ENCODE results near the gene FAM171A2.
A peak's percentile ranks its signal among the peaks of the same experiment; 100 is the strongest.
"Not testable (repeated sequence)": the region's sequence is repeated elsewhere in the genome, so short reads cannot be mapped to it uniquely, and the experiment has no call there.

Gene FAM171A2

DNA sequence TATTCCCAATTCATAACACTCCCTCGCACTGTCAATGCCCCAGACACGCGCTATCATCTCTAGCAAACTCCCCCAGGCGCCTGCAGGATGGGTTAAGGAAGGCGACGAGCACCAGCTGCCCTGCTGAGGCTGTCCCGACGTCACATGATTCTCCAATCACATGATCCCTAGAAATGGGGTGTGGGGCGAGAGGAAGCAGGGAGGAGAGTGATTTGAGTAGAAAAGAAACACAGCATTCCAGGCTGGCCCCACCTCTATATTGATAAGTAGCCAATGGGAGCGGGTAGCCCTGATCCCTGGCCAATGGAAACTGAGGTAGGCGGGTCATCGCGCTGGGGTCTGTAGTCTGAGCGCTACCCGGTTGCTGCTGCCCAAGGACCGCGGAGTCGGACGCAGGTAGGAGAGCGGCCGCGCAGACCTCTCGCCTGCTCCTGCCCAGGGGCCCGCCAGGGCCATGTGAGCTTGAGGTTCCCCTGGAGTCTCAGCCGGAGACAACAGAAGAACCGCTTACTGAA, 18.7 kb downstream of the FAM171A2 start, which contains the start of gene GRN:
GRN (plus strand) TSS at position 364 of the 515 bp plus-strand sequence. CDS start 3,863 bp downstream, outside the sequence.
- DNase-seq, result peak; percentile 92

DNA sequence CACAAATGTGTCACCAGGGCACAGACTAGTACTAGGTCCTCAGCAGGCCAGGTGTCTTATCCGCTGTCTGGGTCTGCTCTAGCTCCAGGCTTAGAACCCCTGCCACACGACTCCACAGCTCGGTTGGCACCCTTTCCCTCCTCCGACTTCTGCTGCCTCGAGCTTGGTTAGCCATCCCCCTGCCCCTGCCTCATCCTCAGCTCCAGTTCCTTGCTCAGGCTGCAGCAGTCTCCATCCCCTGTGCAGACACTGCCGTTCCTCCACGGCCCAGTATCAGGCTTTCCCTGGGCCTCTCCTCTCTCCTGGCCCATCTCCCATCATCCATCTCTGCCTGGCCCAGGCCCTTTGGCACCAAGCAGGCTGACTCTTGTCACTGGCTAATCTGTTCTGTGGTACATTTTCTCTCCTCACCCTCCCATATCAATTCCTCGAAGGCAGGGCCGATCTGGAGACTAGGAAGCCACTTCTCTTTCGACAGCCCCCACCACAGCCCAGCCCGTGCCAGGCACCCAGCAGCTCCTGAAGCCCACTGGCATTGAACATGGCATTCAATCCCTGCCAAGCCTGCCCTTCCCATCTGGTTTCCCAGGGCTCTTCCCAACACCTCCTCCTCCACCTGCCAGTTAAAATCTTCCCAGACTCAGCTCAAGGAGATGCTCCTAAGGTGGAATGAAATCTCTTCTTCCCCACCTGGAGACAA, 20.0 kb downstream of the FAM171A2 start:
- DNase-seq, result no peak

DNA sequence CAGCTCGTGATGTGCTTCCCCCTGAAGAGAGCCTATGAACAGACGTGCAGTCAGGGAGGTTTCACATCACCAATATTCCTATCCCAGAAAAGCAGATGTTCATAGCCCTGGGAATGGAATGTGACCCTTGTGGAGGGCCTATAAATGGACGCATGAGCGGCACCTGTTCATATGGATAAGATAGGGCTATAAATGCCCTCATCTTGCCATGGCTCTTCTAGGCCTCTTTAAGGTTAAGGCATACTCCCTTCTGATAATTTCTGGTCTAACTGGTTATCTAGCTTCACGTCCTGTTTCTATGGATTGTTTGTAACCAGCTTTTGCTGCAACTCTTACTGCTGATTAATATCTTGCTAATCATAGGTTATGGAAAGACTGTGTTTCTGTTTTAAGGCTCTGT, 23.1 kb downstream of the FAM171A2 start:
- not testable (repeated sequence) for DNase-seq

DNA sequence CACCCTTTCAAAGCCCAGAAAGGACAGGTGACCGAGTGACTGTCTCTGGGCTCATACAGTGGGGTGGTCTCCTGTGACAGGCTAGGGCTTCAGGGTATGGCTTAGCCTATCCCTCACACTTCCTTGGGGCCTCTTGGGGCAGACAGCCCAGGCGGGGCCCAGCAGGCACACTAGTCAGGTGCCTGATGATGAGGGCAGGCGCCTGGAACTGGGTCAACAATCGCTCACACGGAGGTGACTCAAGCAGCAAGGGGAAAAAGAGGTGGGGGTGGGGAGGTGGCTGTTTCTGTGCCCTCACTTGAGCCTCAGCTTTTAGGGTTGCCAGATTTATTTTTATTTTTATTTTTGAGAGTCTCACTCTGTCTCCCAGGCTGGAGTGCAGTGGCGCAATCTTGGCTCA, 25.0 kb downstream of the FAM171A2 start:
- peak; percentile 49 for DNase-seq

DNA sequence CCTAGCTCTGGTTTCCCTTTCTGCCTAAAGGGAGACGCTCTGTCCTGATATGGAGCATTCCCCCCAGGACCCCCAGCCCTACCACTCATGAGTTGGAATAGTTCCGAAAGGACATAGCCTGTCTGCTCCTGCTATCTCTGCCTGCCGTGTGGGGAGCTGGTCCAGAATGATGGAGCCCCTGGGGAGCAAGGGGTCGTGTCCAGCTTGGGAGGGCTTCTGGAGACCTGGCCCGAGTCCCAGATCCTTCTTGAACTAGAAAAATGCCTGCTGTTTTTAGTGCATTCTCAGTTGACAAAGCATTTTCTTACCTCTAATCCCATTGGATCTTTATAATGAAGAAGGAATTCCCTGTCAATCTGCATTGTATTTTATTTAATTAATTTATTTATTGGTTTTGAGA, 27.7 kb downstream of the FAM171A2 start:
- DNase-seq, result no peak

DNA sequence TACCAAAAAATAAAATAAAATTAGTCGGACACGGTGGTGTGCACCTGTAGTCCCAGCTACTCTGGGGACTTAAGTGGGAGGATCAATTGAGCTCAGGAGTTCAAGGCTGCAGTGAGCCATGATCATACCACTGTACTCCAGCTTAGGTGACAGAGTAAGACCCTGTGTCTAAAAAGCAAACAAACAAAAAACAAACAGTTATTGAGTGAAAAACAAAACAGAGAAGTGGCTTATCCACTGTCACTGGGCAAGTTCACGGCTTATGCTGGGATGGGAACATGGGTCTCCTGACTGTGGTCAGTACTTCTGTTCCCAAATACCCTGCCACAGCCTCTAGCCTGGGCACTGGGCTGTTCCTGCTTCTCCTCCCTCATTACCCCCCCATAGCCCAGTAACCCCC, 28.1 kb downstream of the FAM171A2 start:
- no peak for DNase-seq

DNA sequence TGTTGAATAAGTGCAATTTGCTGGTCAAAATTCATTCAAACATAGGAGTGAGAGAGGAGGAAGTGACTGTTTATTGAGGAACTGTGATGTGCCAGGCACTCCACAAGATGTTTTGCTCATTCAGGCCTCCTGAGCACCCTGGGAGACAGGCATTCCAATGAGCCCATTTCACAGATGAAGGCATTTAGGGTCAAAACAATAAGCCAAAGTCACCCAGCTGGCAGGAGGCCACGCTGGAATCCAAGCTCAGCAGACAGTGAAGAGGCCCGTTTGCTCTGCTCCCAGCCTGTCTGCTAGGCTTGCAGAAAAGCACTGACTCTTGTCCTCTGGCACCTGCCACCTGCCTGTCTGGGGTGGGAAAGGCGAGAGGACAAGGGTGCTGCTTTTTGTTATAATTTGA, 28.9 kb downstream of the FAM171A2 start:
- DNase-seq, result no peak

DNA sequence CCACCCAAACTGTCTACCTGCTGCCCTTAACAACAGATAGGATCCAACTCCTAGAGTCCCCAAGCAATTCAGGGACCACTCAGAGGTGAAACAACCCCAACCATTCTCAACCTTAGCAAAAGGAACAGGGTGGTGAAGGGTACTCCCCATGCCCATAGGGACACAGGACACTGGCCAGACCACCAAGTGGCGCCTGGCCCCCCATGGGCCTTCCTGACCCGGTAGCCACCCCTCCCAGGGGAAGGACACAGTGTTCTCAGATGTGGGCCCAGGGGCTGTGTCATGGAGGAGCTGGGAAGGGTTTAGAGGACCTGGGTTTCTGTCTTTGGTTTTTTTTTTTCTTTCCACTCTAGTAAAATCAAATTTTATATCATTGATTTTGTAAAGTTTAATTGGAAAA, 29.3 kb downstream of the FAM171A2 start:
- DNase-seq, result no peak

DNA sequence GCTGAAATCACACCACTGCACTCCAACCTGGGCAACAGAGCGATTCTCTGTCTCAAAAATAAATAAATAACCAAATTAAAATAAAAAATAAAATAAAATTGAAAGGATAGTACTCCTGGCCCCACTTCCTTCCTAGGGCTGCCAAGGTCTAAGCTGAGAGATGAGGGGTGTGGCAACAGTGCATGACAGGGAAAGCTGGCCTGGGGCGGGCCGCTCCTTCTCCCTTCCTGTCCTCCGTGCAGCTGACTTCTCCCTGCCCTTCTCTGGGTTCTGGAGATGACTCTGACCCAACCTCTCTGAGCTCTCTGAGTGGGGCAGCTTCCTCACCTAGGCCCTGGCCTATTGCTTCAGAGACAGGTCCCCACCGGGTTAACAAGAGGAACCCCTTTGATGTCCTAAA, 30.3 kb downstream of the FAM171A2 start:
- no peak for DNase-seq

- DNase-seq, result peak; percentile 80
These were observed 32.3 kb downstream of the FAM171A2 start for GRCh38 chr17:44331249-44331760.

GRCh38 chr17:44330263-44330662, 33.4 kb downstream of the FAM171A2 start:
- not testable (repeated sequence) for DNase-seq

GRCh38 chr17:44329516-44329915, 34.1 kb downstream of the FAM171A2 start:
- not testable (repeated sequence) for DNase-seq

DNA sequence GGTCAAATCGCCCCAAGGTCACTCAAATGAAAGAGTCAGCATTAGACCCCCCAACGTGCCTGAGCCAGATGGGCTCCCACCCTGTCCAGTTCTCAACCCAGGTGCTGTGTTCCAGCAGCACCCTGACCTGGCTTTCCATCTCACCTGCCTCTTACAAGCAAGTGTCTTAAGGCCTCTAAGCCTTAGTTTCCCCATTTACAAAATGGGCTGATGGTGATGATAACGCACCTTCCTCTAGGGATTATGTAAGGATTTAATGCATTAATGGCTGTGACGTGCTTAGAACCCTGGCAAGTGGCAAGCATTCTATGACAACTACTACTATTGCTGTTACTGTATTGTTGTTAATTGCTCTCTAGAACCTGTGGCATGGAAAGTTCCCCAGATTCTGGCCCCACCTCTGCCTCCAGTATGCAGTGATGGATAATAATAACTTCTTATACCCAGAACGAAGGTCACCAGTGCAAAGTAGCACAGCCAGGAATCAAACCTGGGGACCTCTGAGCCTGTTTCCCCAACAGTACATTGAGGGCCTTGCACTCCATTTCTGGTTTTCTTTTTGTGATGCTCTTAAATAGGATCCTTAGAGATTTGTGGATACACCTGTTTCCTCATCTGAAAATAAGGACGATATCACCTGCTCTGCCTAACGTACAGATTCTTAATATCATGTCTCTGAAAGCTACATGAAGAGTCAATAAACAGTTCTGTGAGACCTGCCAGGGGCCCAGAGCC, 35.8 kb downstream of the FAM171A2 start:
- DNase-seq, result no peak

- peak; percentile 94 for DNase-seq
These were observed 36.7 kb downstream of the FAM171A2 start for GRCh38 chr17:44326861-44327444.

GRCh38 chr17:44324571-44325275, 38.9 kb downstream of the FAM171A2 start, which contains the start of gene SLC25A39:
TSS of gene SLC25A39 (minus strand) at chr17:44324823. CDS start at chr17:44323562, 1,261 bp downstream.
- peak; percentile 96 for DNase-seq

GRCh38 chr17:44324092-44324570, 39.5 kb downstream of the FAM171A2 start:
- peak; percentile 20 for DNase-seq

DNA sequence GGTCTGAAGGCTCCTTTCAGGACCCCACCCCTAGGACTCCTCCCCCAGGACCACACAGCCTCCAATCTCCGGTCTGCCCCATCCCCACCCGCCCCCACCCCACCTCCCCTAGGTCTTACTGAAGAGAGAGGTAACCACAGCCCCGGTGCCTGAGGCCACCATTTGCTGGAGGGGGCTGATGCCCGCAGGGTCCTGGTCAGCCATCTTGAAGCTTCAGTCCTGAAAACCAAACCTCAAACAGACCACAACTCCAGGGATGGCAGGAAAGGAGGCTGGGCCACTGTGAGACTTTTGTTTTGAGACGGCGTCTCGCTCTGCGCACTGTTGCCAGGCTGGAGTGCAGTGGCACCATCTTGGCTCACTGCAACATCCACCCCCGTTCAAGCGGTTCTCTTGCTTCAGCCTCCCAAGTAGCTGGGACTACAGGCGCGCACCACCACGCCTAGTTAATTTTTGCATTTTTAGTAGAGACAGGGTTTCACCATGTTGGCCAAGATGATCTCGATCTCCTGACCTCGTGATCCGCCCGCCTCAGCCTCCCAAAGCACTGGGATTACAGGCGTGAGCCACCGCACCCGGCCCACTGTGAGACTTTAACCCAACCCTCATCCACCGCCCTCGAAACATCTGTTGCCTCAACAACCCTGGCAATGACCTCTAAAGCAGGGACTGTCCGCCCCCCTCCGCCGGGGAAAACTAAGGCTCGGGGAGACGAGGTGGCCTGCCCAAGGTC, 40.1 kb downstream of the FAM171A2 start:
- no peak for DNase-seq

GRCh38 chr17:44322236-44322895, 41.3 kb downstream of the FAM171A2 start:
- no peak for DNase-seq

DNA sequence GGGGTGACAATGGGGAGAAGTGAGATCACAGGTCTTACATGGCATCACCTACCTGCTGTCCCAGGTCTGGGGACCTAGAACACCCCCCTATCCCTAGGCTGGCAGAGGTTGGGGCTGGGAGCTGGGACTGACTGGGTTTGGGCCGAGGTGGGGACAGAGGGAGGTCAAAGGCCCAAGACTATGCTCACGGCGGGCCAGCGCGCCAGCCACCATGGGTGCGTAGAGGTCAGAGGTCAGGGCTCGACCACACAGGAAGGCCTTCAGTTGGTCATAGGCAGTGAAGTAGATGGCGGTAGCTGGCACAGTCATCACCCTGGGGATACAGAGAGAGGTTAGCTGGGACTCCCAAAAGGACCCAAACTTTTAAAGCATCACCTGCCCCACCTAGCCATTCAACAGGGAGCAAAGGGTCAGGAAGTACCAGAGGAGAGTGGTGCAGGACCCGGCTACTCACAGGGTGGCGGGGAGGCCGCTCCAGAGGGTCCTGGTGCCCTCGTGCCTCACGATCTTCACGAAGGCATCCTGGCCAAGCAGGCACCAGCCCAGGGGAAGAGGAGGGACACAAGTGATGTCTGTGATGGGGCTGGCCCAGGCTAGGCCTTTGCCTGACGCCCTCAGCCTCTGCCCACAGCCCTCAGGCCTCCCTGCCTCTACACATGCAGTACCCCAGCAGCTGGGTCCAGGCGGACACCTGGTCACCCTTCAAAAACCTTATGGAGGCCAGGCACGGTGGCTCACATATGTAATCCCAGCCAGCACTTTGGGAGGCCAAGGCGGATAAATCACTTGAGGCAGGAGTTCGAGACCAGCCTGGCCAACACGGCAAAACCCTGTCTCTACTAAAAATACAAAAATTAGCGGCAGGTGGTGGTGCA, 42.2 kb downstream of the FAM171A2 start:
- DNase-seq, result no peak

- no peak for DNase-seq
These were observed 43.6 kb downstream of the FAM171A2 start for GRCh38 chr17:44320066-44320465.

Measured in activated CD4-positive, alpha-beta T cell treated with anti-CD3 and anti-CD28 coated beads for 48 hours (primary cell).